Calu3 (cell line): ENCODE results near the gene GALNS. TPM values are rescaled to one million over a fixed set of nuclear protein-coding genes. Genes with fewer than 3 reads are reported as not detected.

Experiments used
- BruUV-seq: library from RNA; stranded (reverse); fragments of 400-500 nt; replicated peaks from 2 replicates; lab custom pipeline; 2021; lab: Mats Ljungman, UMichigan
- CTCF ChIA-PET: fragments of 300-600 bp; sonication (Branson Sonifier 250); formaldehyde crosslinking; loops from one replicate; lab custom pipeline; 2022; ENCODE audit warnings: antibody characterized with exemption; lab: Charles Lee
- DNase-seq: peaks from one replicate; pipeline ENCODE4 v3.0.0; 2022
- H3K27ac Mint-ChIP-seq: one replicate; pipeline ENCODE4 v1.8.0; 2022; ENCODE audit warnings: mixed read lengths; ENCODE audit not compliant: unreplicated experiment
- H3K27me3 Mint-ChIP-seq: one replicate; pipeline ENCODE4 v1.8.0; 2022; ENCODE audit warnings: mixed read lengths; ENCODE audit not compliant: unreplicated experiment
- H3K36me3 Mint-ChIP-seq: one replicate; pipeline ENCODE4 v1.8.0; 2022; ENCODE audit warnings: mild to moderate bottlenecking, moderate library complexity, mixed read lengths; ENCODE audit not compliant: insufficient read depth, unreplicated experiment
- H3K4me1 Mint-ChIP-seq: one replicate; pipeline ENCODE4 v1.8.0; 2022; ENCODE audit warnings: mild to moderate bottlenecking, low read depth, mixed read lengths; ENCODE audit not compliant: unreplicated experiment
- H3K4me3 Mint-ChIP-seq: one replicate; pipeline ENCODE4 v1.8.0; 2022; ENCODE audit warnings: mild to moderate bottlenecking, low read depth, moderate library complexity, mixed read lengths; ENCODE audit not compliant: unreplicated experiment
- H3K9me3 Mint-ChIP-seq: one replicate; pipeline ENCODE4 v1.8.0; 2022; ENCODE audit warnings: low read depth, mixed read lengths; ENCODE audit not compliant: unreplicated experiment
- CTCF ChIP-seq: fragments of 200-600 bp; IDR thresholded peaks from one replicate; pipeline ENCODE4 v1.8.0; 2022; ENCODE audit warnings: antibody characterized with exemption; ENCODE audit not compliant: unreplicated experiment
- intact Hi-C: fragments of 100-400 bp; cut with micrococcal nuclease; formaldehyde crosslinking; loops from one replicate; pipeline ENCODE4 v1.10.0; 2022; ENCODE audit not compliant: unreplicated experiment
- total RNA-seq: library from RNA; stranded (reverse); gene quantifications from 2 replicates; pipeline ENCODE4 v1.2.3, GENCODE V29; 2022

Gene GALNS
- total RNA-seq, 1 experiment from 2014 or later, result 50.4 TPM

DNA sequence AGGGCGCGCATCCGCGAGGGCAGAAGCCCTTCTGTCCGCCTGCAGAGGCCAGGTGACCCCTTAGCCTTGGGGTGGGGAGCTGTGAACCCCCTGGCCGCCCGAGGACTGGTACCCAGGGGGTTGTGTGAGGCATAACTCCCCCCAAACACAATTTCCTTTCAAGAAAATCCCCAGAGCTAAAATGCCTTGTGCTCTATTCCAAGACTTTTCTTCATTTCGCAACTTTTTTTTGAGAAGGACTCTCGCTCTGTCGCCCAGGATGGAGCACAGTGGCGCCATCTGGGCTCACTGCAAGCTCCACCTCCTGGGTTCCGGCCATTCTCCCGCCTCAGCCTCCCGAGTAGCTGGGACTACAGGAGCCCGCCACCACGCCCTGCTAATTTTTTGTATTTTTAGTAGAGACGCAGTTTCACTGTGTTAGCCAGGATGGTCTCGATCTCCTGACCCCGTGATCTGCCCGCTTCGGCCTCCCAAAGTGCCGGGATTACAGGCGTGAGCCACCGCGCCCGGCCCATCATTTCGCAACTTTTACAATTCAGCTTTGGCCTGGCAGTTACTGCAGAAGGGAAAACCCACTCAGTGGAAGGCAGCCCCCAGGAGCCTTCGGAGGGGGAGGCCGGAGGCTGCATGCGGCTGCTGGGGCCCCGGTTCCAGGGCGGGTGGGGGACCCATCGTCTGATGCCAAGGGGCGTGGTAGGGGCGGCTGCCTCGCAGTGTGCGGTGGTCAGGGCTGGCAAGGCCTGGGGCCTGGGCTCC lies 44.1 kb downstream of the GALNS start:
- intact Hi-C loops, result loop anchor here (2.0 kb wide), 1 partner anchor 358 kb away; the partner anchor contains the start of gene CDH15
- CTCF ChIA-PET, result interaction anchor here (0.6 to 3.3 kb wide), 7 partner anchors 15 to 357 kb away, joined by 3 to 15 read pairs (median 3); no protein-coding TSS in a partner anchor
- Mint-ChIP-seq H3K36me3 (peaks cover 66% of the 10 kb centered on the region), H3K9me3 (no peaks in the 10 kb centered on the region), H3K4me3 (peak overlapping the region; percentile 97), H3K4me1 (peaks cover 12% of the 10 kb centered on the region), H3K27me3 (no peaks in the 10 kb centered on the region), H3K27ac (peak overlapping the region; percentile 97)
- TF ChIP-seq CTCF, result no peak
- BruUV-seq, result no TSS peak
- peak; percentile 53 for DNase-seq

DNA sequence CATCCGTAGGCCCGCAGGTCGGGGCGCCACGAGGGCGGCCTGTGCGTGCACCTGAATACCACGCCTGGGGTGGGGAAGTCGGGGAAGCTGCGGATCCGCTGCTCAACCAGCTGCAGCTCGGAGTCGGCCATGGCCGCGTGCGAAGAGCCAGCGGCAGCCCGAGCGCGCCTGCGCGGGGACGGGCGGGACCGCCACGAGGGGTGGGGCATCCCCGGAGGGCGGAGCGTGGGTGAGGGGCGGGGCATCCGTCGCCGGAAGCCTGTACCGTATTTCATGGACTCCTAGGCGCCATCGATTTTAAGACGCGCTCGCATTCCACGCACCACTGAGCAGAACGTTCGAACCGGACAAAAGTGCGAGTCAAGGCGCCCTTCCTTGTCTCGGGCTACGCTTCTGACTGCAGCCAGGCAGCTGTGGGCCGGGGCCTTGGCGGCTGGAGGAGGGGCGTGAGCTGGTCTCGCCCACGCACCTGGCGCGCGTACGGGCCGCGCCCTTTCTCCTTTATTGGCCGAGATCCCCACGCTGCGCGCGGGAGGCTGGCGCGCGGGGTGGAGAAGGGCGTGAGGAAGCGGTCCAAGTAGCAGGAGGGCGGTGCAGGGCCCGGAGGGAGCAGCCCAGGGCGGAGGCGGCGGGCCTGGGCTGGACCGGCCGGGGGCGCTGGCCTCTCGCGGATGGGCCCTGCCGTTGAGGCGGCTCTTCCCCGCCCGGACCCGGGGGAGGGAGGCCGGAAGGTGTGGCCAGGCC lies 44.8 kb downstream of the GALNS start, which contains the start of gene APRT:
APRT (minus strand) TSS at position 160 of the 744 bp plus-strand sequence; CDS start at position 131, 29 bp downstream.
- H3K9me3 Mint-ChIP-seq, result no peaks in the 10 kb centered on the region
- H3K4me3 Mint-ChIP-seq, result peak within 1 kb of the TSS; percentile 97
- CTCF ChIA-PET, result interaction anchor here (0.6 to 3.3 kb wide), 10 partner anchors 19 to 355 kb away, joined by 3 to 16 read pairs (median 4); no protein-coding TSS in a partner anchor
- peaks cover 12% of the 10 kb centered on the region for H3K4me1 Mint-ChIP-seq
- DNase-seq, result peak; percentile 99
- peaks cover 68% of the 10 kb centered on the region for H3K36me3 Mint-ChIP-seq
- H3K27me3 Mint-ChIP-seq, result no peaks in the 10 kb centered on the region
- TF ChIP-seq CTCF, result no peak
- TSS peak; percentile 14 for BruUV-seq
- intact Hi-C loops, result loop anchor here (2.0 kb wide), 1 partner anchor 359 kb away; the partner anchor contains the start of gene CDH15
- peak within 1 kb of the TSS; percentile 97 for H3K27ac Mint-ChIP-seq

DNA sequence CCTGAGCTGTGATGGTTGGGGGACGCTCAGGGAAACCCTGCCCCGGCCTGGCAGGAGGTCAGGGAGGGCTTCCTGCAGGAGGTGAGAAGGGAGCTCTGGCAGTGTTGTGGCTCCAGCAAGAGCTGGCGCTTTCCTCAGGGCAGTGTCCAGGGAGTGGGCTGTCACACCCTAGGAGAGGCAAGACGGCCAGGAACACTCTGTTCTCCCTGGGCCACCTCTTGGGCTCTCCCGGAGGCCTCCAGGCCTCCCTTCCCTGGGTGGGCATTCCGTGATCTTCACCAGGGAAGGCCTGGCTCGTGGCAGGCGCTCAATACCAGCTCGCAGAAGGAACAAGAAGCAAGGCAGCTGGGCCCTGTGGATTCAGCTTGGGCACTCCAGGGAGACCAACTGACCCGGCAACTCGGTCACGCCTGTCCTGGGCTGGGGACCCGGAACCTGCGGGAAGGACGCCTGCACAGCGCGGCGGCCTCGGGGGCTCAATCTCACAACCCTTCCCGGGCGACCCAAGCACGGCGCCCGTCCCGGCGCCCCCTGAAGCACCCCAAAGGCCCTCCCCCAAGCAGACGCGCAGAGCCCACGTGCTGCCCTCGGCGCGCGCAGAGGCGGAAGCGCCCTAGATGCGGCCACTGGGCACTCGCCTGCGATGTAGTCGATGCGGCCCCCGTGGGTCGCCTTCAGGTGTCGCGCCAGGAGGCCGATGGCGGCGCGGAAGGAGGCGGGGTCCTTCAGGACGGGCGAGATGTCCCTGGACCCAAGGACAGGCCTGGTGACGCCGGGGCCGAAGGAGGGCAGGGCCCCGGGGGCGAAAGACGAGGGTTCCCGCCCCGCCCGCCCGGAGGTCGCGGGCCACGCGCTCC lies 45.6 kb downstream of the GALNS start:
- CTCF ChIA-PET, result interaction anchor here (0.6 to 3.3 kb wide), 7 partner anchors 18 to 356 kb away, joined by 3 to 16 read pairs (median 4); no protein-coding TSS in a partner anchor

More for the DNA sequence above, 45.6 kb downstream of the GALNS start:
- peaks cover 12% of the 10 kb centered on the region for H3K4me1 Mint-ChIP-seq
- TF ChIP-seq CTCF, result no peak
- peak overlapping the region; percentile 97 for H3K4me3 Mint-ChIP-seq
- peaks cover 74% of the 10 kb centered on the region for H3K36me3 Mint-ChIP-seq
- H3K27ac Mint-ChIP-seq, result peak overlapping the region; percentile 97
- peak; percentile 88 for DNase-seq
- no peaks in the 10 kb centered on the region for H3K9me3 Mint-ChIP-seq
- BruUV-seq, result TSS peak; percentile 39
- no peaks in the 10 kb centered on the region for H3K27me3 Mint-ChIP-seq
- intact Hi-C loops, result no loop called here
